HEK293T (cell line): ENCODE measurements around the gene RPL22.
A peak's percentile ranks its signal among the peaks of the same experiment; 100 is the strongest.

Experiments
- CTCF ChIA-PET: fragments of 350-600 bp; formaldehyde crosslinking; extraction: SDS; loops from one replicate; lab custom pipeline; 2021; ENCODE audit warnings: antibody characterized with exemption, inconsistent platforms; lab: Yijun Ruan, JAX
- POLR2A ChIA-PET: fragments of 350-600 bp; formaldehyde crosslinking; extraction: SDS; loops from one replicate; lab custom pipeline; 2020; ENCODE audit warnings: antibody characterized with exemption, inconsistent platforms; lab: Yijun Ruan, JAX
- DNase-seq: peaks from one replicate; pipeline ENCODE4 v3.0.0; 2012; ENCODE audit warnings: mixed read lengths; ENCODE audit errors: extremely low spot score
- ARNT ChIP-seq: fragments of 450-650 bp; IDR thresholded peaks from 2 replicates; pipeline ENCODE4 v1.6.1; 2017; ENCODE audit warnings: mild to moderate bottlenecking
- BHLHE40 ChIP-seq: fragments of 450-650 bp; IDR thresholded peaks from 2 replicates; pipeline ENCODE4 v1.6.1; 2016; ENCODE audit warnings: mild to moderate bottlenecking, moderate library complexity, borderline replicate concordance
- CTBP1 ChIP-seq: fragments of 450-650 bp; IDR thresholded peaks from 2 replicates; pipeline ENCODE4 v1.6.1; 2016; ENCODE audit warnings: borderline replicate concordance
- ELF4 ChIP-seq: fragments of 450-650 bp; IDR thresholded peaks from 2 replicates; pipeline ENCODE4 v1.6.1; 2017; ENCODE audit warnings: antibody characterized with exemption
- FOXA1 ChIP-seq: fragments of 450-650 bp; IDR thresholded peaks from 2 replicates; pipeline ENCODE4 v1.6.1; 2016; ENCODE audit warnings: mild to moderate bottlenecking
- FOXK2 ChIP-seq: fragments of 450-650 bp; IDR thresholded peaks from 2 replicates; pipeline ENCODE4 v1.6.1; 2016; ENCODE audit warnings: mild to moderate bottlenecking
- FOXM1 ChIP-seq: fragments of 450-650 bp; IDR thresholded peaks from 2 replicates; pipeline ENCODE4 v1.6.1; 2017; ENCODE audit warnings: mild to moderate bottlenecking, borderline replicate concordance
- HDGF ChIP-seq: fragments of 450-650 bp; IDR thresholded peaks from 2 replicates; pipeline ENCODE4 v1.6.1; 2017; ENCODE audit warnings: antibody characterized with exemption, borderline replicate concordance
- L3MBTL2 ChIP-seq: fragments of 450-650 bp; conservative IDR thresholded peaks from 2 replicates; pipeline ENCODE4 v1.6.1; 2016; ENCODE audit warnings: mild to moderate bottlenecking
- LEF1 ChIP-seq: fragments of 450-650 bp; IDR thresholded peaks from 2 replicates; pipeline ENCODE4 v1.6.1; 2017; ENCODE audit warnings: mild to moderate bottlenecking, borderline replicate concordance
- NFRKB ChIP-seq: fragments of 450-650 bp; IDR thresholded peaks from 2 replicates; pipeline ENCODE4 v1.6.1; 2016; ENCODE audit warnings: mild to moderate bottlenecking, moderate library complexity
- PKNOX1 ChIP-seq: fragments of 450-650 bp; IDR thresholded peaks from 2 replicates; pipeline ENCODE4 v1.6.1; 2016
- SP1 ChIP-seq: fragments of 450-650 bp; IDR thresholded peaks from 2 replicates; pipeline ENCODE4 v1.6.1; 2017
- SUZ12 ChIP-seq: fragments of 450-650 bp; IDR thresholded peaks from 2 replicates; pipeline ENCODE4 v1.6.1; 2016; ENCODE audit warnings: mild to moderate bottlenecking
- TARDBP ChIP-seq: fragments of 450-650 bp; IDR thresholded peaks from 2 replicates; pipeline ENCODE4 v1.6.1; 2016
- ZNF384 ChIP-seq: fragments of 450-650 bp; IDR thresholded peaks from 2 replicates; pipeline ENCODE4 v1.6.1; 2016

RPL22 gene

GRCh38 chr1:6154525-6155319 lies 44.7 kb downstream of the RPL22 start:
- ChIA-PET POLR2A (no interaction called here), CTCF (no interaction called here)
- DNase-seq = no peak
- TF ChIP-seq FOXK2 (no peak), CTBP1 (no peak), L3MBTL2 (no peak), FOXA1 (no peak), ELF4 (no peak), TARDBP (no peak), BHLHE40 (no peak), ZNF384 (no peak), SP1 (no peak), ARNT (no peak), PKNOX1 (no peak), SUZ12 (no peak), LEF1 (no peak), HDGF (no peak), FOXM1 (no peak), NFRKB (no peak)

DNA sequence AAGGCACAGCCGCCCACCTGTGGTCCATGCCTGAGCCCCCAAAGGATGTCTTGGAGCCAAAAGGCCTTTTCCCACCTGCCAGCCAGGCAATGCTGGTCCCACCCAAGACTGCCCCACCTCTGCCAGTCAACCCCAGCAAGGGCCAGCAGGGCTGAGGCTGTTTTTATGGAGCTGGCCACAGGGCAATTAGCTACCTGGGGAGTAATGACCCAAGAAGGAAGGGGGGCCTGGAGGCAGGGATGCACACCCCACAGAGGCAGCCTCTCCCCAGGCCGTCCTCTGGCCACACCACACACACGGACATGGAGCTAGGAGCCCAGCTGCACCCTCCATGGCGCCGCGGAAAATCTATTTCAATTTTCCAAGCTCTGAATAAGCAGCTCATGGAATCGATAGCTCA lies 46.5 kb downstream of the RPL22 start:
- no peak for DNase-seq
- POLR2A ChIA-PET = no interaction called here
- TF ChIP-seq ZNF384 (no peak), L3MBTL2 (no peak), LEF1 (no peak), FOXK2 (no peak), ARNT (no peak), SP1 (no peak), PKNOX1 (no peak), HDGF (no peak), ELF4 (no peak), BHLHE40 (no peak)
- CTCF ChIA-PET = interaction anchor here (0.6 to 1.2 kb wide), 3 partner anchors 9 to 52 kb away, joined by 3 read pairs; no protein-coding TSS in a partner anchor

GRCh38 chr1:6152181-6152580 lies 47.2 kb downstream of the RPL22 start:
- TF ChIP-seq FOXM1 (no peak), HDGF (no peak)

DNA sequence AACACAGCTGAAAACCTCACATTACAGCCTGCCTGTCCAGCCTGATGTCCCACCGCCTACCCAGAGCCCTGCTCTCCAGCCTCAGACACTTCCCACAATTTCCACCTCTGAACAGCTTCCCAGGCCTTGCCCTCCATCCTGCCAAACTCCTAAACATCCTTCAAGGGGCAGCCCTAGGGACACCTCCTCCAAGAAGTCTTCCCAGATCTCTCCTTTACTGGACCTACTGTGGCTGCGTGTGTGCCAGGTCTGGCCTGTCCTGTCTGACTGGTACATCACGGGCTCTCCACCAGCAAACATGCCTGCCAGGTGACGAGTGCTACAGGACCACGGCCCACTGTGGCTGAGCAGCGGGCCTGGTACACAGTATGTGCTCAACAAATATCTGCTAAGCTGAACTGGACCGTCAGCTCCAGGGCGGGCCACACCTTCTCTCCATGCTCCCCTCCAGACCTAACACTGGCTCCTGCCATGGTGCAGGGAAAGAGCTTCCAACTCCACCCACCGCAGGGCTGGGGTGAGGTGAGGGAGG lies 48.0 kb downstream of the RPL22 start:
- no peak for DNase-seq
- POLR2A ChIA-PET = no interaction called here
- CTCF ChIA-PET = no interaction called here
- TF ChIP-seq TARDBP (no peak), LEF1 (no peak), FOXK2 (no peak), L3MBTL2 (no peak), FOXA1 (no peak), HDGF (no peak), ARNT (no peak), BHLHE40 (no peak), CTBP1 (no peak), ZNF384 (no peak), SP1 (no peak), FOXM1 (no peak), PKNOX1 (no peak), SUZ12 (no peak), NFRKB (no peak), ELF4 (no peak)

More at GRCh38 chr1:6152181-6152580, 47.2 kb downstream of the RPL22 start:
- ChIA-PET POLR2A (no interaction called here), CTCF (interaction anchor here (0.6 kb wide), 1 partner anchor 34 kb away, joined by 3 read pairs; no protein-coding TSS in a partner anchor)
- DNase-seq = no peak

DNA sequence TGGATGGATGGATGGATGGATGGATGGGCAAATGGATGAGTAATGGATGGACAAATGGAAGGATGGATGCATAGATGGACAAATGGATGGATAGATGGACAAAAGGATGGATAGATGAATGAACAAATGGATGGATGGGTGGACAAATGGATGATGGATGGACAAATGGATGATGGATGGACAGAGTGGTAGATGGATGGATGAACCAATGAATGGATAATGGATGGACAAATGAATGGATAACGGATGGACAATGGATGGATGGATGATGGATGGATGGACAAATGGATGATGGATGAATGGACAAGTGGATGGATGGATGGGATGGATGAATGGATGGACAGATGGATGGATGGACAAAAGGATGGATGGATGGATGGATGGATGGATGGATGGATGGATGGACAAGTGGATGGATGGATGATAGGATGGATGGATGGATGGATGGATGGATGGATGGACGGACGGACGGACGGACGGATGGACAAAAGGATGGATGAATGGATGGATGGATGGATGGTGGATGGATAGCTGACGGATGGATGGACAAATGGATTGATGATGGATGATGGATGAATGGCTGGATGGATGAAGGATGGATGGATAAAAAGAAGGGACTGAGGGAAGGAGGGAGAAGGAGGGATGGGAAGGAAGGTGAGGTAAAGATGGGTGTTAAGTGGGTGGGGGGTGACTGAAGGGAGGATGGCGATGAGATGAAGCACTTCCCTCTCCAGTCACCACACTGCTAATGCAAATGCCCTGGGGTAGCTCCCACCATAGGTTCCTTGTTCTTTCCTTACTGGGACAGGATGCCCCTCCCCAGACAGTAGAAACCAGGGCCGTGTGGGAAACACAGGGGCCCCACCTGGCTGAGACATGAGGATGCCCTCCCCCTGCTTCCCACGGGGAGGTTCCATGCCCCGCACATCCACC lies 49.1 kb downstream of the RPL22 start:
- ChIA-PET POLR2A (no interaction called here), CTCF (no interaction called here)
- no peak for DNase-seq
- TF ChIP-seq SP1 (no peak), L3MBTL2 (no peak), CTBP1 (0 out of 2 replicates have a peak, but pooled peaks have one; percentile 40), PKNOX1 (peak; percentile 17; the same call in 1 of the 2 replicates), TARDBP (0 out of 2 replicates have a peak, but pooled peaks have one; percentile 34), SUZ12 (no peak)
